WTC11 (cell line): ENCODE measurements around the gene ZEB1. TPM values are rescaled to one million over a fixed set of nuclear protein-coding genes. Genes with fewer than 3 reads are reported as not detected.

Experiments
- ATAC-seq: fragments of 200-7000 bp; cut with Tn5 transposase; 2 replicates; pipeline ENCODE4 v1.10.0; 2021; ENCODE audit warnings: mild to moderate bottlenecking, moderate library complexity
- CTCF ChIA-PET: fragments of 300-600 bp; sonication (Branson Sonifier 250); formaldehyde crosslinking; loops from one replicate; lab custom pipeline; 2021; ENCODE audit warnings: antibody characterized with exemption; lab: Charles Lee
- POLR2A ChIA-PET: fragments of 350-600 bp; sonication (Branson Sonifier 250); formaldehyde crosslinking; loops from one replicate; lab custom pipeline; 2021; ENCODE audit warnings: antibody characterized with exemption; lab: Charles Lee
- DNase-seq: peaks from one replicate; pipeline ENCODE4 v3.0.0; 2021; ENCODE audit warnings: low spot score
- H3K27ac Mint-ChIP-seq: 2 replicates; pipeline ENCODE4 v1.8.0; 2021; ENCODE audit warnings: mixed read lengths
- H3K27me3 Mint-ChIP-seq: 2 replicates; pipeline ENCODE4 v1.8.0; 2021; ENCODE audit warnings: low read depth, mild to moderate bottlenecking, moderate library complexity, mixed read lengths
- H3K36me3 Mint-ChIP-seq: 2 replicates; pipeline ENCODE4 v1.8.0; 2021; ENCODE audit warnings: mixed read lengths
- H3K4me1 Mint-ChIP-seq: 2 replicates; pipeline ENCODE4 v1.8.0; 2022; ENCODE audit warnings: mixed read lengths
- H3K4me3 Mint-ChIP-seq: 2 replicates; pipeline ENCODE4 v1.8.0; 2021; ENCODE audit warnings: mild to moderate bottlenecking, moderate library complexity, mixed read lengths
- H3K9me3 Mint-ChIP-seq: 2 replicates; pipeline ENCODE4 v1.8.0; 2021; ENCODE audit warnings: mixed read lengths
- E2F5 ChIP-seq: sonication (generic); formaldehyde crosslinking; IDR thresholded peaks from 2 replicates; pipeline ENCODE4 v1.8.1; 2022; ENCODE audit warnings: mild to moderate bottlenecking, moderate library complexity, missing genetic modification reagents
- ESRRA ChIP-seq: sonication (generic); formaldehyde crosslinking; IDR thresholded peaks from 2 replicates; pipeline ENCODE4 v1.8.1; 2022; ENCODE audit warnings: mild to moderate bottlenecking, missing genetic modification reagents, borderline replicate concordance
- FOXJ3 ChIP-seq: sonication (generic); formaldehyde crosslinking; IDR thresholded peaks from 2 replicates; pipeline ENCODE4 v1.9.0; 2021; ENCODE audit warnings: missing genetic modification reagents, mild to moderate bottlenecking, borderline replicate concordance
- MAX ChIP-seq: sonication (generic); formaldehyde crosslinking; IDR thresholded peaks from 2 replicates; pipeline ENCODE4 v1.8.0; 2022; ENCODE audit warnings: mild to moderate bottlenecking, missing genetic modification reagents
- MLX ChIP-seq: sonication (generic); formaldehyde crosslinking; IDR thresholded peaks from 2 replicates; pipeline ENCODE4 v1.8.1; 2023; ENCODE audit warnings: mild to moderate bottlenecking, missing genetic modification reagents, moderate library complexity
- MXD4 ChIP-seq: fragments of 250-450 bp; sonication (Bioruptor Pico); IDR thresholded peaks from 2 replicates; pipeline ENCODE4 v1.8.0; 2021; ENCODE audit warnings: mild to moderate bottlenecking, moderate library complexity, borderline replicate concordance
- NR3C1 ChIP-seq: sonication (generic); formaldehyde crosslinking; conservative IDR thresholded peaks from 2 replicates; pipeline ENCODE4 v1.8.1; 2023; ENCODE audit warnings: low read depth, mild to moderate bottlenecking, missing genetic modification reagents
- PREB ChIP-seq: sonication (generic); formaldehyde crosslinking; IDR thresholded peaks from 2 replicates; pipeline ENCODE4 v1.8.1; 2022; ENCODE audit warnings: mild to moderate bottlenecking, missing genetic modification reagents, moderate library complexity, borderline replicate concordance
- RORB ChIP-seq: fragments of 250-450 bp; sonication (Bioruptor Pico); IDR thresholded peaks from 2 replicates; pipeline ENCODE4 v1.9.0; 2021; ENCODE audit warnings: mild to moderate bottlenecking
- SOX15 ChIP-seq: fragments of 250-450 bp; sonication (Bioruptor Pico); IDR thresholded peaks from 2 replicates; pipeline ENCODE4 v1.9.0; 2021; ENCODE audit warnings: mild to moderate bottlenecking
- SP1 ChIP-seq: sonication (generic); formaldehyde crosslinking; conservative IDR thresholded peaks from 2 replicates; pipeline ENCODE4 v1.8.1; 2022; ENCODE audit warnings: missing genetic modification reagents
- TEAD4 ChIP-seq: sonication (generic); formaldehyde crosslinking; IDR thresholded peaks from 2 replicates; pipeline ENCODE4 v1.8.0; 2022; ENCODE audit warnings: mild to moderate bottlenecking, missing genetic modification reagents
- TP53 ChIP-seq: sonication (generic); formaldehyde crosslinking; IDR thresholded peaks from 2 replicates; pipeline ENCODE4 v1.8.1; 2023; ENCODE audit warnings: mild to moderate bottlenecking, missing genetic modification reagents
- ZBTB21 ChIP-seq: sonication (generic); formaldehyde crosslinking; IDR thresholded peaks from 2 replicates; pipeline ENCODE4 v1.8.1; 2023; ENCODE audit warnings: mild to moderate bottlenecking, missing genetic modification reagents, borderline replicate concordance
- ZNF121 ChIP-seq: sonication (generic); formaldehyde crosslinking; IDR thresholded peaks from 2 replicates; pipeline ENCODE4 v1.8.0; 2023; ENCODE audit warnings: missing genetic modification reagents
- ZNF219 ChIP-seq: sonication (generic); formaldehyde crosslinking; IDR thresholded peaks from 2 replicates; pipeline ENCODE4 v1.8.0; 2023; ENCODE audit warnings: missing genetic modification reagents, mild to moderate bottlenecking, borderline replicate concordance
- ZNF263 ChIP-seq: sonication (generic); formaldehyde crosslinking; IDR thresholded peaks from 2 replicates; pipeline ENCODE4 v1.8.1; 2022; ENCODE audit warnings: low read depth, mild to moderate bottlenecking, moderate library complexity, missing genetic modification reagents
- ZNF396 ChIP-seq: fragments of 250-450 bp; sonication (Bioruptor Pico); IDR thresholded peaks from 2 replicates; pipeline ENCODE4 v1.8.0; 2021; ENCODE audit warnings: mild to moderate bottlenecking, moderate library complexity, borderline replicate concordance
- ZNF423 ChIP-seq: fragments of 250-450 bp; sonication (Bioruptor Pico); IDR thresholded peaks from 2 replicates; pipeline ENCODE4 v2.1.2; 2022; ENCODE audit warnings: mild to moderate bottlenecking, moderate library complexity
- ZSCAN18 ChIP-seq: fragments of 250-450 bp; sonication (Bioruptor Pico); IDR thresholded peaks from 2 replicates; pipeline ENCODE4 v2.1.2; 2022; ENCODE audit warnings: mild to moderate bottlenecking, moderate library complexity
- total RNA-seq: library from RNA; stranded (reverse); gene quantifications from 3 replicates; pipeline ENCODE4 v1.2.3, GENCODE V29; 2021

Gene ZEB1
- total RNA-seq, 1 experiment from 2014 or later, result 0.39 TPM

- TF ChIP-seq SP1 (CRISPR knock-in tag) (no peak), ZNF423 (CRISPR knock-in tag) (no peak), ZSCAN18 (CRISPR knock-in tag) (no peak), MXD4 (no peak)
Observed at GRCh38 chr10:31273789-31274188, 45.2 kb upstream of the ZEB1 start (continued).

GRCh38 chr10:31274310-31274709, 44.7 kb upstream of the ZEB1 start:
- DNase-seq (no peak), ATAC-seq (no peak)
- Mint-ChIP-seq H3K4me1 (no peaks in the 10 kb centered on the region), H3K4me3 (no peak overlapping the region), H3K36me3 (no peaks in the 10 kb centered on the region), H3K27ac (no peak overlapping the region), H3K9me3 (peaks cover 13% of the 10 kb centered on the region), H3K27me3 (no peaks in the 10 kb centered on the region)
- ChIA-PET POLR2A (no interaction called here), CTCF (interaction anchor here (0.6 kb wide), 1 partner anchor 110 kb away, joined by 3 read pairs; no protein-coding TSS in a partner anchor)
- TF ChIP-seq RORB (CRISPR knock-in tag), result no peak
- TF ChIP-seq ZBTB21 (CRISPR knock-in tag), result no peak
- no peak for TF ChIP-seq ESRRA (CRISPR knock-in tag)
- TF ChIP-seq E2F5 (CRISPR knock-in tag), result no peak
- no peak for TF ChIP-seq SOX15 (CRISPR knock-in tag)
- TF ChIP-seq SP1 (CRISPR knock-in tag), result no peak
- TF ChIP-seq NR3C1 (CRISPR knock-in tag), result no peak
- no peak for TF ChIP-seq MAX (CRISPR knock-in tag)
- TF ChIP-seq ZNF396 (CRISPR knock-in tag), result no peak
- no peak for TF ChIP-seq MLX (CRISPR knock-in tag)
- no peak for TF ChIP-seq ZNF263 (CRISPR knock-in tag)

GRCh38 chr10:31278279-31278941, 40.6 kb upstream of the ZEB1 start:
- ChIA-PET CTCF (no interaction called here), POLR2A (no interaction called here)
- no peak overlapping the region for H3K4me3 Mint-ChIP-seq
- H3K27ac Mint-ChIP-seq, result no peak overlapping the region
- no peak for TF ChIP-seq FOXJ3 (CRISPR knock-in tag)
- no peak for TF ChIP-seq ZNF219 (CRISPR knock-in tag)
- TF ChIP-seq MXD4, result no peak
- TF ChIP-seq TP53 (CRISPR knock-in tag), result no peak
- TF ChIP-seq SOX15 (CRISPR knock-in tag), result no peak
- no peak for TF ChIP-seq MLX (CRISPR knock-in tag)
- TF ChIP-seq PREB (CRISPR knock-in tag), result no peak
- no peak for TF ChIP-seq ZNF121 (CRISPR knock-in tag)
- TF ChIP-seq NR3C1 (CRISPR knock-in tag), result no peak
- TF ChIP-seq TEAD4 (CRISPR knock-in tag), result no peak
- TF ChIP-seq, all 79 proteins: peak for 0
- Mint-ChIP-seq H3K4me1 (no peaks in the 10 kb centered on the region), H3K27me3 (no peaks in the 10 kb centered on the region), H3K36me3 (peaks cover 2% of the 10 kb centered on the region; the same call in 1 of the 2 replicates), H3K9me3 (peaks cover 14% of the 10 kb centered on the region)
- ATAC-seq (no peak), DNase-seq (no peak)
